Endodermal cell (in vitro differentiated cells): ENCODE data around the gene PARP15. TPM values are rescaled to one million over a fixed set of nuclear protein-coding genes. Genes with fewer than 3 reads are reported as not detected.
A peak's percentile ranks its signal among the peaks of the same experiment; 100 is the strongest.

Experiments used
- DNase-seq: peaks from one replicate; pipeline ENCODE4 v3.0.0-alpha.2; 2017
- H3K27ac ChIP-seq: 2 replicates; pipeline ENCODE4 v1.5.1; 2013; ENCODE audit warnings: mild to moderate bottlenecking, low read depth, low read length, moderate library complexity
- H3K27me3 ChIP-seq: 2 replicates; pipeline ENCODE4 v1.6.1; 2013; ENCODE audit warnings: mild to moderate bottlenecking, low read length, moderate library complexity; ENCODE audit not compliant: insufficient read depth, control insufficient read depth, poor library complexity, severe bottlenecking
- H3K36me3 ChIP-seq: 2 replicates; pipeline ENCODE4 v1.7.0; 2013; ENCODE audit warnings: mild to moderate bottlenecking, low read length, moderate library complexity; ENCODE audit not compliant: control insufficient read depth, insufficient read depth
- H3K4me1 ChIP-seq: one replicate; pipeline ENCODE4 v1.7.0; 2013; ENCODE audit warnings: low read length; ENCODE audit not compliant: control insufficient read depth, insufficient read depth
- H3K4me3 ChIP-seq: 2 replicates; pipeline ENCODE4 v1.5.1; 2013; ENCODE audit warnings: mild to moderate bottlenecking, low read length, moderate library complexity
- H3K9ac ChIP-seq: 2 replicates; pipeline ENCODE4 v1.6.1; 2013; ENCODE audit warnings: mild to moderate bottlenecking, low read length, moderate library complexity; ENCODE audit not compliant: poor library complexity, severe bottlenecking; ENCODE audit errors: extremely low read depth
- H3K9me3 ChIP-seq: 2 replicates; pipeline ENCODE4 v1.6.1; 2013; ENCODE audit warnings: mild to moderate bottlenecking, low read length, moderate library complexity; ENCODE audit not compliant: control insufficient read depth
- H3K27ac Mint-ChIP-seq: 2 replicates; pipeline ENCODE4 v1.8.0; 2020; ENCODE audit warnings: mixed read lengths
- H3K27me3 Mint-ChIP-seq: 2 replicates; pipeline ENCODE4 v1.8.0; 2021; ENCODE audit warnings: mild to moderate bottlenecking, mixed read lengths; ENCODE audit not compliant: insufficient read depth
- H3K36me3 Mint-ChIP-seq: 2 replicates; pipeline ENCODE4 v1.8.0; 2020; ENCODE audit warnings: low read depth, mixed read lengths
- H3K4me1 Mint-ChIP-seq: 2 replicates; pipeline ENCODE4 v1.8.0; 2020; ENCODE audit warnings: mixed read lengths
- H3K4me3 Mint-ChIP-seq: 2 replicates; pipeline ENCODE4 v1.8.0; 2020; ENCODE audit warnings: mild to moderate bottlenecking, moderate library complexity, mixed read lengths
- H3K9me3 Mint-ChIP-seq: 2 replicates; pipeline ENCODE4 v1.8.0; 2020; ENCODE audit warnings: mild to moderate bottlenecking, mixed read lengths
- WGBS, 2 experiments: methylation state at CpG; one replicate each; pipeline versions ENCODE4 v1.1.5 to v1.1.7; 2013; ENCODE audit warnings: missing lambda C conversion rate in 2 of 2, mixed read lengths in 1 of 2; ENCODE audit not compliant: insufficient coverage in 1 of 2, insufficient read length in 1 of 2; 5-methylcytosine and 5-hydroxymethylcytosine counted together
- total RNA-seq, 2 donors: library from RNA; stranded (reverse); fragmentation: NEBNext Ultra II Directional in 1 of 2; extraction: Animal tissue kit (Norgen Biotek cat#: 25700) in 1 of 2; gene quantifications; 2 replicates in 1 of 2; 3 replicates in 1 of 2; pipeline ENCODE4 v1.2.1, GENCODE V29; 2021
- TF ChIP-seq, protein P1 (sequence below): fragments of 200-600 bp; sonication (generic); conservative IDR thresholded peaks from 2 replicates; pipeline ENCODE4 v1.5.0; 2021; ENCODE audit warnings: antibody characterized with exemption, mild to moderate bottlenecking

PARP15 gene
- total RNA-seq, 2 donors from 2014 or later = 0.18 to 0.44 TPM

DNA sequence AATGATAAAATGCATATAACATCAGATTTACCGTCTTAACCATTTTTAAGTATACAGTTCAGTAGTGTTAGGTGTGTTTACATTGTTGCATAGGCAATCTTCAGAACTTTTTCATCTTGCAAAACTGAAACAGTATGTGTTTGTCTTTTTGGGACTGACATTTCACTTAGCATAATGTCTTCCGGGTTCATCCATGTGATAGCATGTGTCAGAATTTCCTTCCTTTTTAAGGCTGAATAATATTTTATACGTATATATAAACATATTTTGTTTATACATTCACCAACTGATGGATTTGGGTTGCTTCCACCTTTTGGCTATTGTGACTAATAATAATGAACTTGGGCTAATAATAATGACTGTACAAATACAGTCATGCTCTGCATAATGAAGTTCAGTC lies 3.0 kb downstream of the PARP15 start:
- TF ChIP-seq, protein P1, sequence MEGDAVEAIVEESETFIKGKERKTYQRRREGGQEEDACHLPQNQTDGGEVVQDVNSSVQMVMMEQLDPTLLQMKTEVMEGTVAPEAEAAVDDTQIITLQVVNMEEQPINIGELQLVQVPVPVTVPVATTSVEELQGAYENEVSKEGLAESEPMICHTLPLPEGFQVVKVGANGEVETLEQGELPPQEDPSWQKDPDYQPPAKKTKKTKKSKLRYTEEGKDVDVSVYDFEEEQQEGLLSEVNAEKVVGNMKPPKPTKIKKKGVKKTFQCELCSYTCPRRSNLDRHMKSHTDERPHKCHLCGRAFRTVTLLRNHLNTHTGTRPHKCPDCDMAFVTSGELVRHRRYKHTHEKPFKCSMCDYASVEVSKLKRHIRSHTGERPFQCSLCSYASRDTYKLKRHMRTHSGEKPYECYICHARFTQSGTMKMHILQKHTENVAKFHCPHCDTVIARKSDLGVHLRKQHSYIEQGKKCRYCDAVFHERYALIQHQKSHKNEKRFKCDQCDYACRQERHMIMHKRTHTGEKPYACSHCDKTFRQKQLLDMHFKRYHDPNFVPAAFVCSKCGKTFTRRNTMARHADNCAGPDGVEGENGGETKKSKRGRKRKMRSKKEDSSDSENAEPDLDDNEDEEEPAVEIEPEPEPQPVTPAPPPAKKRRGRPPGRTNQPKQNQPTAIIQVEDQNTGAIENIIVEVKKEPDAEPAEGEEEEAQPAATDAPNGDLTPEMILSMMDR = no peak
- Histone ChIP-seq H3K4me1 (no peaks in the 10 kb centered on the region), H3K9ac (no peak overlapping the region), H3K4me3 (no peak overlapping the region), H3K9me3 (peaks cover 34% of the 10 kb centered on the region), H3K27ac (no peak overlapping the region), H3K27me3 (no peaks in the 10 kb centered on the region), H3K36me3 (no peaks in the 10 kb centered on the region)
- WGBS, 2 experiments = 86 to 87% methylated on average over 1 to 2 of the region's 3 CpGs
- H3K36me3 Mint-ChIP-seq = peaks cover 5% of the 10 kb centered on the region
- no peak overlapping the region for H3K27ac Mint-ChIP-seq
- H3K4me1 Mint-ChIP-seq = no peaks in the 10 kb centered on the region
- no peak overlapping the region for H3K4me3 Mint-ChIP-seq
- DNase-seq = no peak
- H3K27me3 Mint-ChIP-seq = peaks cover 21% of the 10 kb centered on the region
- H3K9me3 Mint-ChIP-seq = peaks cover 28% of the 10 kb centered on the region

DNA sequence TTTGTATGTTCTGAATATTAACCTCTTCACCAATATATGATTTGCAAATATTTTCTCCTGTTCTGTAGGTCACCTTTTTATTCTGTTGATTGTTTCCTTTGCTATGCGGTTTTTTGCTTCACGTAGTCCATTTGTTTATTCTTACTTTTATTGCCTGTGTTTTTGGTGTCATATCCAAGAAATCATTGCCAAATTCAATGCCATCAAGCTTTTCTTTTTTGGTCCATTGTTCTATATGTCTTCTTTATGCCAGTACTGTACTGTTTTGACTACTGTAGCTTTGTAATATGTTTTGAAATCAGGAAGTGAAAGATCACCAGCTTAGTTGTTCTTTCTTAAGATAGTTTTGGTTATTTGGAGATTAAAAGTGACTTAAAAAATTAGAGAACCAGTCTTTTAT lies 4.2 kb downstream of the PARP15 start:
- H3K9me3 Mint-ChIP-seq = peaks cover 28% of the 10 kb centered on the region
- Histone ChIP-seq H3K4me1 (no peaks in the 10 kb centered on the region), H3K36me3 (no peaks in the 10 kb centered on the region), H3K9ac (no peak overlapping the region), H3K9me3 (peaks cover 34% of the 10 kb centered on the region), H3K27ac (no peak overlapping the region), H3K27me3 (no peaks in the 10 kb centered on the region), H3K4me3 (peak overlapping the region; percentile 32)
- H3K27me3 Mint-ChIP-seq = peaks cover 19% of the 10 kb centered on the region
- TF ChIP-seq, protein P1 = no peak
- no peak overlapping the region for H3K27ac Mint-ChIP-seq
- peaks cover 5% of the 10 kb centered on the region for H3K36me3 Mint-ChIP-seq
- H3K4me3 Mint-ChIP-seq = no peak overlapping the region
- DNase-seq = no peak
- WGBS, 2 experiments = 93% methylated on average over 2 of the region's 2 CpGs; no CpG with 5 or more reads in 1 of the 2 experiments
- H3K4me1 Mint-ChIP-seq = no peaks in the 10 kb centered on the region

DNA sequence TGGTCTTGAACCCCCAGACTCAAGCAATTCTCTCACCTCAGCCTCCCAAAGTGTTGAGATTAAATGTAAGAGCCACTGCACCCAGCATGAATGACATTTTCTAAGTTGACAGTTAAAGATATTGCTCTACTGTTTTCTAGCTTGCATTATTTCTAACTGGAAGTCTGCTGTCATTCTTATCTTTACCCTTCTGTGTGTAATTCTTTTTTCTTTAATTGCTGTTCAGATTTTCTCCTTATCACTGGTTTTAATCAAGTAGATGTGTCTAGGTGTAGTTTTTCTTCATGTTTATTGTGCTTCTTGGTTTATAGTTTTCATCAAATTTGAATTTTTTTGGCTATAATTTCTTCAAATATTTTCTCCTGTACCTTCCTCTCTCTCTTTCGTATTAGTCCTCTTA lies 4.9 kb downstream of the PARP15 start:
- H3K36me3 ChIP-seq = no peaks in the 10 kb centered on the region
- no peak overlapping the region for H3K27ac ChIP-seq
- TF ChIP-seq, protein P1 = no peak
- Mint-ChIP-seq H3K27me3 (peaks cover 14% of the 10 kb centered on the region), H3K27ac (no peak overlapping the region), H3K9me3 (peaks cover 28% of the 10 kb centered on the region), H3K4me3 (no peak overlapping the region), H3K36me3 (peaks cover 5% of the 10 kb centered on the region), H3K4me1 (no peaks in the 10 kb centered on the region)
- no peaks in the 10 kb centered on the region for H3K27me3 ChIP-seq
- no peak for DNase-seq
- no peaks in the 10 kb centered on the region for H3K4me1 ChIP-seq
- H3K4me3 ChIP-seq = peak overlapping the region; percentile 32
- 40% methylated on average over 1 of the region's 1 CpG; no CpG with 5 or more reads in 1 of the 2 experiments for WGBS, 2 experiments
- H3K9me3 ChIP-seq = peaks cover 34% of the 10 kb centered on the region
- no peak overlapping the region for H3K9ac ChIP-seq
